Measurements from ENCODE around the gene LCN12.

LCN12 gene

DNA sequence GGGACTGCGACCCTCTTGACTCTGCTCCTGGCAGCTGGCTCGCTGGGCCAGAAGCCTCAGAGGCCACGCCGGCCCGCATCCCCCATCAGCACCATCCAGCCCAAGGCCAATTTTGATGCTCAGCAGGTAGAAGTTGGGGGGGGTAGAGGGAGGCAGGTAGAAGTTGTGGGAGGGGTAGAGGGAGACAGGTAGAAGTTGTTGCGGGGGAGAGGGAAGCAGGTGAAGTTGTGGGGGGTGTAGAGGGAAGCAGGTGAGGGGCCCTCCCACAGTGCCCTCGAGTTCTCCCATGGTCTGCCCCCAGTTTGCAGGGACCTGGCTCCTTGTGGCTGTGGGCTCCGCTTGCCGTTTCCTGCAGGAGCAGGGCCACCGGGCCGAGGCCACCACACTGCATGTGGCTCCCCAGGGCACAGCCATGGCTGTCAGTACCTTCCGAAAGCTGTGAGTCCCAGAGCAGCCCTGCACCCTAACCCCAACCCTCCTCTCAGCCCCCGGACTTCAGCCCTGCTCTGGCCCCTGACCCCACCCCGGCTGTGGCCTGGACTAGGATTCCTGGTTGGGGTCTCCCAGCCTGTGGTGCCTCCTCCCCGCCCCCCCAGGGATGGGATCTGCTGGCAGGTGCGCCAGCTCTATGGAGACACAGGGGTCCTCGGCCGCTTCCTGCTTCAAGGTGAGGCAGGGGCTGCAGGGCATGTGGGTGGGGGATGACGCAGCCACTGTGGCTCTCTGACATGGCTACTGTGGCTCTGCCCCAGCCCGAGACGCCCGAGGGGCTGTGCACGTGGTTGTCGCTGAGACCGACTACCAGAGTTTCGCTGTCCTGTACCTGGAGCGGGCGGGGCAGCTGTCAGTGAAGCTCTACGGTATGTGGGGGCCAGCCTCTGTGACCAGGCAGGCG lies 6.5 kb upstream of the LCN12 start:
- no peak for DNase-seq

DNA sequence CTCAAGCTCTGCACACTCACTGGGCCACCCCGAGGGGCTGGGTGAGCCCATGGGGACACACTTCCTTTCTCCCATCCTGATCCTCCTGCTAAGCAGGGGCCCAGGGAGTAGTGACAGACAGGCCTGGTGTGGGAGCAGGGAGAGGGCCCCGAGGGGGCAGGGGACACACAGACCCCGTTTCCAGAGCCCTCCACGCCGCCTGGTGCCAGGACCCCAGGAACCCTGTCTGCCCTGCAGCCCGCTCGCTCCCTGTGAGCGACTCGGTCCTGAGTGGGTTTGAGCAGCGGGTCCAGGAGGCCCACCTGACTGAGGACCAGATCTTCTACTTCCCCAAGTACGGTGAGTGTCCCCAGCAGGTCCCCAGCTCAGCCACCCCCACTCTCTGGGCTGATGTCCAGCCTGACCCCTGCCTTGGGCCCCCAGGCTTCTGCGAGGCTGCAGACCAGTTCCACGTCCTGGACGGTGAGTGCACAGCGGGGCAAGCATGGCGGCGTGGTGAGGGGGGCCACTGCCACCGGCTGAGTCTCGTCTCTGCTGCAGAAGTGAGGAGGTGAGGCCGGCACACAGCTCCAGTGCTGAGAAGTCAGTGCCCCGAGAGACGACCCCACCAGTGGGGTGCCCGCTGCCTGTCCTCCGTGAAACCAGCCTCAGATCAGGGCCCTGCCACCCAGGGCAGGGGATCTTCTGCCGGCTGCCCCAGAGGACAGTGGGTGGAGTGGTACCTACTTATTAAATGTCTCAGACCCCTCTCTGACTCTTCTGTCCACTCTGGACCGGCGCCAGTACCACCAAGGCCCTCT lies 5.6 kb upstream of the LCN12 start:
- DNase-seq: no peak

DNA sequence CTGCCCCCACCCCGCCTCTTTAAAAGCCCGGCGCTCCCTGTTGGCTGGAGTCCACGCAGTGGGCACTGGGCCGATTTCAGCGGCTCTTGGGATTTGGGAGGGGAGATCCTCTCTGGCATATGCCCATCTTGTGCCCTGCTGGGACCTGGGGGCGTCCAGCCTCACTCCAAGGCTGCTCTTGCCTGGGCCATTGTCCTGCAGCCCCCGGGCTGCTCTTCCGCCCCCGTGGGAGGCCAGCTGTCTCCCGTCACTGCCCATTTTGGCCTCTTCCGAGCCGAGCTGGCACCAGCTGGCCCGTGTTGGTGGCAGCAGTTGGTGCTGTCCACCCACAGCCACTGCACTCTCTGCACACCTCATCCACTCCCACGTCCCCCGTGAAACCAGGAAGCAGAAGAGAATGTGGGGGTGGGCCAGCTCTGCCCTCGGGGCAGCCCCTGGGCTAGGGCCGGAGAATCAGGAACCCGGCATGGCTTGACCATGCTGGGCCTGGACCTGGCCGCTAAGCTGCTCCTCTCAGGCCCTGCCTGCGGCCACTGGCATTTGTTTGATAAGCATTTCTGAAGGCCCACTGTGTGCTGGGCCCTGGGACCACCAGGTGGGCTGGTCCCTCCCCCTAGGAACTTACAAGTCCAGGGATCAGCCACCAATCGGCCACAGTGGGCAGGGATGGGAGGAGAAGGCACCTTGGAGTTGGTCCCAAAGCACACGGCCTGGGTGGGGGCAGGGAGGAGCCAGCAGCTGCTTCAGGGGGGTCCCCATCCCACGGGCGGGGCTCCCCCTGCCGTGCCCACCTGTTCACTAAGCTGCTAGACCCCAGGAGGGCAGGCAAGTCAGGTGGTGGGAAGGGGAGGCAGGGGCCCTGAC lies 4.8 kb upstream of the LCN12 start:
- no peak for DNase-seq

DNA sequence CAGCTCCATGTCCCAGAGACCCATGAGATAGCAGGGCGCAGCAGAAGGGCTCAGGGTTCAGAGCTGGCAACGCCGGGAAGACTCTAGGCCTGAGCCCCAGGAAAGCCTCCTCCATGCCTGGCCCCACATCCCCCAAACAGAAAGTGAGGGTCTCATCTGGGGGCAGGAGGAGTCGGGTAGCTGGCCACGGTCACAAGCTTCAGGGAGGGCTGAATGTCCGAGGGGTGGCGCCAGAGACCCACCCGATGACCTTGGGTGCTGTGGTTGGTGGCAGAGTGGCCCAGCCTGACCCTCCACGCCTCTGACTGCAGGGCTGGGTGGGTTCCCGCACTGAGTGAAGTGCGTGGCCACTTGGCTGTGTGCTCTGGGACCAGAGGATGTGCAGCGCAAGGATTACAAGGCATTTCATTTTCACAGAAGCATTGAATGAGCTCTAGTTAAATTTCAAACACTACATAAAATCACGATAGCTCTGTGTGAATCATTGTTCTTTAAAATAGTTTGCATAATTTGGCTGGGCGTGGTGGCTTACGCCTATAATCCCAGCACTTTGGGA lies 4.0 kb upstream of the LCN12 start:
- peak; percentile 29 for DNase-seq

DNA sequence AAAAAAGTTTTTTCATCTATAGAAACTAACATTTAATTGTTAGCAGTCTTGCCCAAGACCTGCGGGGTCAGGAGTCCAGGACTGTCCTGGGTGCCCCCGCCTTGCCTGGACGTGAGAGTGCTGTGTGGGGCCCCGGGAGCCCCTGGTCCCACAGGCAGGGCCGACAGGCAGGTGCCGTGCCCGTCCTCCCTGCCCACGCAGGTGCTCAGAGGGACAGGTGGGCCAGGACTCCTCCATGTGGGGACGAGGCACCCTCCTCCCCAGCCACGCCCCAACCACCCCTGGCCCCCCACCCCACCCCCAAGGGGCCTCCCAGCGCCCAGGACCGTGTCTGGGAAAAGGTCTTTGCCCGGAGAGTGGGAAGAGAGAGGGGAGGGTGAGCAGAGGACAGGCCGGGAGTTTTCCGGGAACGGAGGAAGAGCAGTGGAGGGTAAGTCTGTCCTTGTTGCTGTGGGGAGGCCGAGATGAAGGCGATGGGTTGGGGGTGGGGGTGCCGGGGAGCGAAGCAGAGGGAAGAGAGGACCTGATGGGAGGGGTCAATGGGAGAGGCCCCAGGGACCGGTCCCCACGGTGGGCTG lies 2.7 kb upstream of the LCN12 start:
- no peak for DNase-seq

DNA sequence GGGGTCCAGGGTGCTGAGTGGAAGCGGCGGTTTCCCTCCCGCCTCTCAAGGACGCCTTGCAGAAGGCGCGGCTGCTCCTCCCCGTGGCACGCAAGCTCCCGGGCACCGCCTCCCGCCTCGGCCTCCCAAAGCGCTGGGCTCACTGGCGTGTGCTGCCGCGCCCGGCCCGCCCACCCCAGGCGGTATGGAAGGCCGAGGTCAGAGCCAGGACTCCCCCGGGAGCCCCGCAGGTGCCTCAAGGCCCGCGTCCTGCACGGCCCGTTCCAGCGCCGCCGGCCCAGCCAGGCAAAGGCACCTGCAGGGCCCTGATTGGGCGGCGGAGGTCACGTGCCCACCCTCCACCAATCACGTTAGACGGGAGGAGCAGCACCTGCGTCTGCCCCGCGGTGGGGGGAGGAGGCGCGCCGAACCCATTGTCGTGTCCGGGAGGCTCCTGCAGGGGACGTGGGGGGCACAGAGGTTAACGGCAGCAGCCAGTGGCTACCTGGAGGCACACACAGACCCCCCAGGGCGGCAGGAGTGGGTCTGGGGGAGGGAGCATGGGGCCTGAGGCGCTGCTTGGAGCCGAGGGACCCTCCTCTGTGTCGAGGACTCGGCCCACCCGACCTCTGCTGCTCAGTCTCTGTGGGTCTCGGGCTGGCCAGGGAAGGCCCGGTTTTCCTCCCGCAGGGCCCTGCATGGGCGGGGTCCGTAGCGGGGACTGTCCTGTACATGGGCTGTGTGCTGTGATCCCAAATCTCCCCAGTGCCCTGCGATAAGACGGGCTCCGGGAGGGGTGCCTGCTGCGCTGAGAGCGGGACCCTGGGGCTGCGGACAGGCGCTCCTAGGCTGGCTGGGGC lies 2.0 kb upstream of the LCN12 start:
- peak; percentile 97 for DNase-seq

DNA sequence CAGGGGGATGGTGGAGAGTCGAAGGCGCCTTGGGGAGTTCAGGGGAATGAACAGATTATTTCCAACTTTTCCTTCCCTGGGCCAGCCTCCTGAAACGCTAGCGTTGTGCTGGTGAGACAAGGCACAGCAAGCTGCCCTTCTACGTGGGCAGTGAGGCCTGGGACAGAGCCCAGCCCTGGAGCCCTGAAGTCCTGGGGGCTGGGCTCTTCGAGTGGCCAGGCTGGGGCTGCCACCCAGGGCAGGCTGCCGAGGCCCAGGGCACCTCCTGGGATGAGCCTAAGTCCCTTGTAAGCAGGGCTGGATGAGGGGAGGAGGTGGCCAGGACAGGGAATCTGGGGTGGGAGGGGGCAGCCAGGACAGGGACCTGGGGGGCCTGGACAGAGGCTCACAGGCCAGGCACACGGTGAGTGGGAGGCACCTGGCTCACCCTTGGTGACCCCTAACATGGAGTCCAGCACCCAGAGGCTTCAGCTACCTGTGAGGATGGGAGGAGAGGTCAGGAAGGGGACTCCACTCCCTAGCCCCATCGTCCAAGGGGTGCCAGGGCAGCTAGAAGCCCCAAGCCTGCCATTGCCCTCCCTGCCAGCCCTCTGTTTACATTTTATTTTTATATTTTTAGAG lies 1.3 kb upstream of the LCN12 start:
- no peak for DNase-seq

DNA sequence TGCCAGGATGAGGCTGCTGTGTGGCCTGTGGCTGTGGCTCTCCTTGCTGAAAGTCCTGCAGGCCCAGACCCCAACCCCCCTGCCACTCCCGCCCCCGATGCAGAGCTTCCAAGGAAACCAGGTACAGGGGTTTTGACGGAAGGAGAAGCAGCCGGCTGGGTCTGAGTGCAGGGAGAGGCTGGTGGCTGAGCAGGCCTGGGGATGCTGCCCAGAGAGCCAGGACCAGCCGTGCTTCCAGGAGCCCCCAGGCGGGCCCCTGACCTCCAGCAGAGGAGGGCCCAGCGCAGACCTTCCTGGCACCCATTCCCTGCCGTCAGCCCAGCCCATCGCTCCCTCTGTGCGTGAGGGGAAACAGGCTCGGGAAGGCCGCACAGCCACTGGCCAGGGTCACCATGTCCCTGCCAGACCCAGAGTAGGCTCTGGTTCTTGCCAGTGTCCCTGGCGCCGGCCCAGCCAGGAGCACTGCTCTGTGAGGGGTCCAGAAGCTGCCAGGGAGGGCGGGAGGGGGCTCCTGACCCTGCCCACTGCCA lies 313 bp downstream of the LCN12 start:
- DNase-seq: no peak

DNA sequence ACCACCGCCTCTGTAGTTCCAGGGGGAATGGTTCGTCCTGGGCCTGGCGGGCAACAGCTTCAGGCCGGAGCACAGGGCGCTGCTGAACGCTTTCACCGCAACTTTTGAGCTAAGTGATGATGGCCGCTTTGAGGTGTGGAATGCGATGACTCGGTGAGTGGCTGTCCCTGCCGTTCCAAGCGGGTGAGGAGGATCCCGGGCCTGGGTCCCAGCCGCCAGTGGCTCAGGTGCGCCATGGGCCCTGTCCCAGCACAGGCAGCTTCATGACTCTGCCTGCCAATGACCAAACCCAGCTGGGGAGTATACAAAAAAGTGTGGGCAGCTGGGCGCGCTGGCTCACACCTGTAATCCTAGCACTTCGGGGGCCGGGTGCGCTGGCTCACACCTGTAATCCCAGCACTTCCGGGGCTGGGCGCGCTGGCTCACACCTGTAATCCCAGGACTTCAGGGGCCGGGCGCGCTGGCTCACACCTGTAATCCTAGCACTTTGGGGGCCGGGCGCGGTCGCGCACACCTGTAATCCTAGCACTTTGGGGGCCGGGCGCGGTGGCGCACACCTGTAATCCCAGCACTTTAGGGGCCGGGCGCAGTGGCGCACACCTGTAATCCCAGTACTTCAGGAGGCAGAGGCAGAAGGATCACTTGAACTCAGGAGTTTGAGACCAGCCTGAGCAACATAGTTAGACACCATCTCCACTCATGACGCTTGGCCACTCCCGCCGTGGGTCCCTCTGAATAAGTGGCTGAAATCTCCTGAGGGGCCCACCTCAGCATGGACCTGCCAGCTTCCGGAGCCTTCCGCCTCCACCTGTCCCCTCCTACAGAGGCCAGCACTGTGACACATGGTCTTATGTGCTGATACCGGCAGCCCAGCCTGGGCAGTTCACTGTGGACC lies 1.1 kb downstream of the LCN12 start:
- no peak for DNase-seq

DNA sequence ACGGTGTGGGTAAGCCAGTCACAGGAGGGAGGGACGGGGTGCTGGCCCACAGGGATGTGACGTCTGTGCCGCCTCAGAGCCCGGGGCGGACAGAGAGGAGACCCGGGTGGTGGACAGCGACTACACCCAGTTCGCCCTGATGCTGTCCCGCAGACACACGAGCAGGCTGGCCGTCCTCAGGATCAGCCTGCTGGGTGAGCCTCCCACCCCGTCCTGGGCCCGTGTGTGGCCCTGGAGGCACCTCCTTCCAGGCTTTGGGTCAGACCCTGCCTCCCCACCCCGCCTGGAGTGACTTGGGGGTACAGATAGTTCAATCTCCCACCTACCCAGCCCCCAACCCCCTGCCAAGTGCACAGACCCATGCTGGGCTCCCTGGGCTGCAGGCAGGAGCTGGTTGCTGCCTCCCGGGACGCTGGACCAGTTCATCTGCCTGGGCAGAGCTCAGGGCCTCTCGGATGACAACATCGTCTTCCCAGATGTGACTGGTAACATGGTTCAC lies 1.7 kb downstream of the LCN12 start:
- no peak for DNase-seq

DNA sequence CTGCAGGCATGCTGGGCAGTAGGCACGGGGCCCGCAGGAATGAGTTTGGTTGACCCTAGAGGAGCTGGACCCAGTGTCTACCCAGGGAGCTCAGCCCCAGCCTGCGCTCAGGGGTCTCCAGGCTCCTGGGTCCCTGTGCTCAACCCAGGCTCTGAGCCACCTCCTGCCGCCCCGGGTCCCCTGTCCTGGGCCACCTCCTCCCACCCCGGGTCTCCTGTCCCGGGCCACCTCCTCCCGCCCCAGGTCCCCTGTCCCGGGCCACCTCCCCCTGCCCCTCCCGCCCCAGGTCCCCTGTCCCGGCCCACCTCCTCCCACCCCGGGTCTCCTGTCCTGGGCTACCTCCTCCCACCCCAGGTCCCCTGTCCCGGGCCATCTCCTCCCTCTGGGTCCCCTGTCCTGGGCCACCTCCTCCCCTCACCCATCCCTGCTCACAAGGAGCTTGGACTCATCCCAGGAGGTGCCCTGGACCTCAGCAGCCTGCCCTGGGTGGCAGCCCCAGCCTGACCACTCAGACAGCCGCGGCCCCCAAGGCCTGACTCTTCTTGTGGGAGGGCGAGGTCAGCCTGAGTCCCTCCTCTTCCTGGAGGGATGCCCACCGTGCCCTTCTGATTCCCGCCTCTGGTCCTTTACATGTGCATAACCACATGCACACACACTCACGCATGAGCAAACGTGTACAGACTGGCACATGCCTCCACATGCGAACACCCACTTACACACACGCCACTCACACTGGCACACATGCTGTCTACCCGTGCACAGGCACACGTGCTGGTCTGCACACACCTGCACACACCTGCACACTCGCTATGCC lies 2.4 kb downstream of the LCN12 start:
- DNase-seq: no peak

DNA sequence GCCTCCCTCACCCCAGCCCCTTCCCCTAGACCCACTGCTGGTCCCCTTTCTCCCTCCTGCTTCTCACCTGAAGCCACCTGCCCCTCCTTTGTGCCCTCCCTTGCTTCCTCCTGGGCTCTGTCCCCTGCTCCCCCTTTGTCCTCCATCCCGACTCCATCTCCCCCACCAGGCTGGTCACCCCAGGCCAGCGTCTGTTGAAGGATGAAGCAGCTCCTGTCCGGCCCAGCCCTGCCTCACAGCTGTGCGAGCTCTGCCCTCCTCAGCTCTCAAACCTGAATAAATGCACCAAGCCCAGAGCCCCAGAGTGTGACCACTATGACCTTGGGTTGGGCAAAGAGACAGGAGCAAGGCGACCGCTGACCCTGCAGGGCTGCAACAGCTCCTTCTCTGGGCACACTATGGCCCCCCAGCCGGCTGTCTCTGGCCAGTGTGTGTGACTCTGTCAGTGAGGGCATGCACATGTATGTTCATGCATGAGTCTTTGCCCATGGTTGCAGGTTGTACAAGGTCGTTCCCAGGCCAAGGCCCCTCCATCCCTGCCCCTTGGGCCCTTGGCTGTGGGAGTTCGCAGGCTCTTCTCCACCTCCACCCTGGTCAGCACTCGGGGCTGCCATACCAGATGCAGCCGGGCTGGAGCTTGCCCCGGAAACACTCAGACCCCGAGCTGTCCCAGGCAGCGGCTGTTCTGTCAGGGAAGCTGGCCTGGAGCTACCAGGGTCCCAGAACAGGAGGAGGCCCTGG lies 3.3 kb downstream of the LCN12 start:
- DNase-seq: no peak

DNA sequence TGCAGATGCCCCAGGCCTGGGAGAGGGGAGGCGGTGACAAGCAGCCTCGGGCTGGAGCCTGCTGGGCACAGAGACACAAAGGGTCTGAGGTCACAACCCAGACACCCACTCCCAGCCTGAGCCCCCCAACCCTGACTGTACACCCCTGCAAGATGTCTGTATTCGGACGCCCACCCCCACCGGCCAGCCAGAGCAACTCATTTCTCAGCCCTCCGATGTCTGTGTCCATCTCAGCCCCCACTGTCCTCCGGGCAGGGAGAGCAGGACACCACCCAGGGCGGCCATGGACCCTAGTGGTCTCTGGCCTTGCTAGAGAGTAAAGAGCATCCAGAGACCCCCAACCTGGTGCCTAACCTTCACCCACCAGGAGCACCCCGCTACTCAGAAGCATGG lies 3.9 kb downstream of the LCN12 start:
- DNase-seq: no peak

DNA sequence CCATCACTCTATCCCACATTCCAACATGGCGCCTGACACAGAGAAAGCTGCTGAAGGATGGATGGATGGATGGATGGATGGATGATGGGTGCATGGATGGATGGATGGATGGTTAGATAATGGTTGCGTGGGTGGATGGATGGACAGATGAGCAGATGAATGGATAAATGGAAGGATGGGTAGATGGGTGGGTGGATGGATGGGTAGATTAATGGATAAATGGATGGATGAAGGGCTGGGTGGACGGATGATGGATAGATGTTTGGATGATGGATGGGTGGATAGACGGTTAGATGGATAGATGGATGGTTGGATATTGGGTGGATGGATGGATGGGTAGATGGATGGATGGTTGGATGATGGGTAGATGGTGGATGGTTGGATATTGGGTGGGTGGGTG lies 4.5 kb downstream of the LCN12 start:
- DNase-seq: no peak

DNA sequence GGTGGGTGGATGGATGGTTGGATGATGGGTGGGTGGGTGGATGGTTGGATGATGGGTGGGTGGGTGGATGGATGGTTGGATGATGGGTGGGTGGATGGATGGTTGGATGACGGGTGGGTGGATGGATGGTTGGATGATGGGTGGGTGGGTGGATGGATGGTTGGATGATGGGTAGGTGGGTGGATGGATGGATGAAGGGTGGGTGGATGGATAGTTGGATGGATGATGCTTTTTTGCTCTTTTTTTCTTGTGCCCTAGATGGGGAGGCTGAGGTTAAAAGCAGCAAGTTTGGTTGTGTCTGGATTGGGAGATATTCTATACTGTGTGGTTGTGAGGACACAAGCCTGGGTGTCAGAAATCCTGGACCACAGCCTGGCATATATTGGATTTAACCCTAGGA lies 5.4 kb downstream of the LCN12 start:
- no peak for DNase-seq

DNA sequence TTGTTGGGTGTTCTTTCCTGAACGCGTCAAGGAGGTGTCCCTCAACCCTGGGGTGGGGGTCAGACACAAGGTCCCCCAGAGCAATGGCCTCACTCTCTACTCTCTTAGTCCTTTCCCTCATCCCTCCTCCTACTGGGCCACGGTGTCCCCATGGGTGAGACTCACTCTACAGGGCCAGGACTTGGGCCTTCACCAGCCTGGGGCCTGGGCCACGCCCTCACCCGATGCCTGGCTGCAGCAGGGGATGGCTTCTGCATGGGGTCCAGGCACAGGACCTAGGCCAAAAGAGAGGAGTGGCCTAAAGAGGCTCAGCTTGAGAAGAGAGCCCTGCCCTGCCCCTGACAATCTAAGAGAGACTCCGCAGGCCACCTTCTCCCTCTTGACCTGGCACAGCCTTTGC lies 5.8 kb downstream of the LCN12 start:
- no peak for DNase-seq

DNA sequence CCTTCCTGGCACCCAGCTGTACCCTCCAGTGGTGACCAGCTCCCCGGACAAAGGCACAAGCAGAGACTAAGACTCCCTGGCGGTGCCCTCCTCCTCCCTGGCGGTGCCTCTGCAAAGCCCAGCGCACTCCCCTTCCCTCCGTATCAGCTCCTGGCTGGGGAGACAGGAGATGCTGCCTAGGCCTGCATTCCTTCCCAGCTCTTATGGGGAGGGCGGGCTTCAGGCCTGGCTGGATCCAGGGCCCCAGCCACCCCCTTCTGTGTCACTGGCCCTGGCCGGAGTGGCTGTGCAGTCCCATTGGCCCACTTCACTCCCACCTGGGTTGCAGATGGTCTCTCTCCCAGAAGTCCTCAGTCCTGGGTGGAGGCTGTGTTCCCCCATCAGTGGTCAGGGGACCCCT lies 6.4 kb downstream of the LCN12 start:
- no peak for DNase-seq

Data from activated CD4-positive, alpha-beta T cell treated with anti-CD3 and anti-CD28 coated beads, Interleukin-2, Interleukin-6, amounts not matched to agents 100 ng/mL and 50 ng/mL, durations not matched to agents 16 hours and 8 hours (primary cell).